Kidney (tissue), 14 donors: ENCODE results near the gene GRHL1. TPM values are rescaled to one million over a fixed set of nuclear protein-coding genes. Genes with fewer than 3 reads are reported as not detected.

Experiments used
- DNase-seq, 5 donors: peaks; one replicate each; pipeline ENCODE4 v3.0.0-alpha.2; 2013 to 2020
- FAIRE-seq: peaks from 2 replicates; lab custom pipeline; 2012; peaks lifted over from hg19 to GRCh38; lab: Jason Lieb, UNC
- H3K27ac ChIP-seq, 2 donors: one replicate each; pipeline ENCODE4 v1.7.0; 2013; ENCODE audit warnings: low read depth in 2 of 2, low read length in 2 of 2, inconsistent platforms in 1 of 2
- H3K27me3 ChIP-seq: one replicate; pipeline ENCODE4 v1.7.1; 2013; ENCODE audit warnings: low read length, inconsistent platforms; ENCODE audit not compliant: control insufficient read depth, insufficient read depth
- H3K36me3 ChIP-seq, 3 donors: one replicate each; pipeline versions ENCODE4 v1.7.0 to v1.7.1; 2013; ENCODE audit warnings: low read length in 3 of 3, control low read depth in 1 of 3, inconsistent platforms in 1 of 3; ENCODE audit not compliant: insufficient read depth in 3 of 3, control insufficient read depth in 2 of 3
- H3K4me1 ChIP-seq, 3 donors: one replicate each; pipeline versions ENCODE4 v1.7.0 to v1.7.1; 2013; ENCODE audit warnings: low read length in 3 of 3, inconsistent platforms in 1 of 3, low read depth in 1 of 3; ENCODE audit not compliant: control insufficient read depth in 2 of 3, insufficient read depth in 2 of 3
- H3K4me3 ChIP-seq, 3 donors: one replicate each; pipeline versions ENCODE4 v1.7.0 to v1.8.1; 2013; ENCODE audit warnings: low read length in 3 of 3, control low read depth in 1 of 3, inconsistent platforms in 1 of 3
- H3K9ac ChIP-seq, 3 donors: one replicate each; pipeline versions ENCODE4 v1.7.0 to v1.7.1; 2013; ENCODE audit warnings: low read length in 3 of 3, control low read depth in 1 of 3, inconsistent platforms in 1 of 3
- H3K9me3 ChIP-seq, 3 donors: one replicate each; pipeline versions ENCODE4 v1.7.0 to v1.7.1; 2013; ENCODE audit warnings: low read length in 3 of 3, control low read depth in 1 of 3, inconsistent platforms in 1 of 3; ENCODE audit not compliant: control insufficient read depth in 2 of 3, insufficient read depth in 1 of 3
- CTCF ChIP-seq: IDR thresholded peaks from 3 replicates; pipeline ENCODE4 v1.5.1; 2012; ENCODE audit warnings: mild to moderate bottlenecking, moderate library complexity, borderline replicate concordance; ENCODE audit not compliant: insufficient read depth; ENCODE audit errors: extremely low read depth
- intact Hi-C: fragments of 100-400 bp; cut with DNase I; formaldehyde crosslinking; loops from one replicate; pipeline ENCODE4 v1.11.1; 2022
- polyA plus RNA-seq: library from polyadenylated mRNA; stranded (reverse); fragments of 350-450 nt; fragmentation: Illumina TruSeq; extraction: RNeasy Lipid Tissue Mini Kit (QIAGEN cat#74804); gene quantifications from one replicate; pipeline ENCODE4 v1.2.3, GENCODE V29; 2014; ENCODE audit warnings: low read depth, low replicate concordance; ENCODE audit not compliant: insufficient read depth
- total RNA-seq: library from RNA; stranded (reverse); fragmentation: NEBNext Ultra II Directional; extraction: Animal tissue kit (Norgen Biotek cat#: 25700); gene quantifications from one replicate; pipeline ENCODE4 v1.2.1, GENCODE V29; 2021
- donor health status: control.
- donor health status: control.
- donor health status: control.
- donor health status: control.
- donor health status: control.
- donor health status: DM: yes; HTN: yes; CAD: no.
- donor health status: Normal renal cell carcinoma (clear cell type).

GRHL1 gene
- total and polyA plus RNA-seq, 2 donors from 2014 or later: 2.3 to 6.0 TPM

- Histone ChIP-seq H3K9ac (no peak overlapping the region), H3K36me3 (peaks cover 0 to 9% (median 1%) of the 10 kb centered on the region in 3 donors), H3K9me3 (no peaks in the 10 kb centered on the region), H3K4me1 (peaks cover 0 to 2% (median 0%) of the 10 kb centered on the region in 3 donors), H3K27me3 (peaks cover 3% of the 10 kb centered on the region), H3K4me3 (no peak overlapping the region), H3K27ac (no peak overlapping the region)
- TF ChIP-seq CTCF: no peak
- DNase-seq: peak in 1 of 5 donors; percentile 51
- intact Hi-C loops: no loop called here
- no peak for FAIRE-seq
These were observed 6.6 kb downstream of the GRHL1 start for GRCh38 chr2:9958057-9958456.

GRCh38 chr2:9959262-9959661 is 7.8 kb downstream of the GRHL1 start:
- intact Hi-C loops: no loop called here
- FAIRE-seq: no peak
- TF ChIP-seq CTCF: no peak
- Histone ChIP-seq H3K27ac (no peak overlapping the region), H3K27me3 (no peaks in the 10 kb centered on the region), H3K4me1 (peaks cover 0 to 1% (median 0%) of the 10 kb centered on the region in 3 donors), H3K9ac (no peak overlapping the region), H3K4me3 (no peak overlapping the region), H3K36me3 (peaks cover 0 to 13% (median 9%) of the 10 kb centered on the region in 3 donors), H3K9me3 (no peaks in the 10 kb centered on the region)
- no peak for DNase-seq

GRCh38 chr2:9961013-9961412 is 9.5 kb downstream of the GRHL1 start:
- Histone ChIP-seq H3K27ac (no peak overlapping the region), H3K4me1 (no peaks in the 10 kb centered on the region), H3K9ac (no peak overlapping the region), H3K36me3 (peaks cover 0 to 20% (median 18%) of the 10 kb centered on the region in 3 donors), H3K4me3 (no peak overlapping the region), H3K9me3 (no peaks in the 10 kb centered on the region), H3K27me3 (no peaks in the 10 kb centered on the region)
- DNase-seq (no peak), FAIRE-seq (no peak)
- intact Hi-C loops: no loop called here
- TF ChIP-seq CTCF: no peak
